Stimulated activated naive CD8-positive, alpha-beta T cell treated with anti-CD3 and anti-CD28 coated beads, Interleukin-15, Interleukin-2, amounts not matched to agents 100 ng/mL and 50 ng/mL, for 24 hours (primary cell): Measurements from ENCODE around the gene TTC7B.

Source experiments
- H3K27ac Mint-ChIP-seq: one replicate; pipeline ENCODE4 v1.8.0; 2021; ENCODE audit warnings: mild to moderate bottlenecking, mixed read lengths
- H3K27me3 Mint-ChIP-seq: one replicate; pipeline ENCODE4 v1.8.0; 2021; ENCODE audit warnings: mixed read lengths
- H3K36me3 Mint-ChIP-seq: one replicate; pipeline ENCODE4 v1.8.0; 2021; ENCODE audit warnings: low read depth, mixed read lengths
- H3K4me1 Mint-ChIP-seq: one replicate; pipeline ENCODE4 v1.8.0; 2021; ENCODE audit warnings: low read depth, mixed read lengths
- H3K4me3 Mint-ChIP-seq: one replicate; pipeline ENCODE4 v1.8.0; 2021; ENCODE audit warnings: mild to moderate bottlenecking, mixed read lengths
- H3K9me3 Mint-ChIP-seq: one replicate; pipeline ENCODE4 v1.8.0; 2021; ENCODE audit warnings: mixed read lengths

The TTC7B gene

GRCh38 chr14:90557516-90557915 is 258.7 kb downstream of the TTC7B start:
- no peaks in the 10 kb centered on the region for H3K36me3 Mint-ChIP-seq
- H3K9me3 Mint-ChIP-seq = no peaks in the 10 kb centered on the region
- no peak overlapping the region for H3K27ac Mint-ChIP-seq
- H3K4me3 Mint-ChIP-seq = no peak overlapping the region
- H3K27me3 Mint-ChIP-seq = no peaks in the 10 kb centered on the region
- no peaks in the 10 kb centered on the region for H3K4me1 Mint-ChIP-seq

GRCh38 chr14:90556666-90557450 is 259.4 kb downstream of the TTC7B start:
- Mint-ChIP-seq H3K4me3 (no peak overlapping the region), H3K27ac (no peak overlapping the region), H3K36me3 (no peaks in the 10 kb centered on the region), H3K9me3 (no peaks in the 10 kb centered on the region), H3K27me3 (no peaks in the 10 kb centered on the region), H3K4me1 (no peaks in the 10 kb centered on the region)

- Mint-ChIP-seq H3K27me3 (no peaks in the 10 kb centered on the region), H3K27ac (no peak overlapping the region), H3K4me3 (no peak overlapping the region), H3K9me3 (no peaks in the 10 kb centered on the region), H3K4me1 (no peaks in the 10 kb centered on the region), H3K36me3 (no peaks in the 10 kb centered on the region)
These were observed 260.2 kb downstream of the TTC7B start for GRCh38 chr14:90556012-90556477.

GRCh38 chr14:90555126-90556011 is 260.9 kb downstream of the TTC7B start:
- Mint-ChIP-seq H3K27me3 (no peaks in the 10 kb centered on the region), H3K9me3 (no peaks in the 10 kb centered on the region), H3K27ac (no peak overlapping the region), H3K4me1 (no peaks in the 10 kb centered on the region), H3K36me3 (no peaks in the 10 kb centered on the region), H3K4me3 (no peak overlapping the region)

- H3K27ac Mint-ChIP-seq = no peak overlapping the region
These were observed 261.9 kb downstream of the TTC7B start for GRCh38 chr14:90554341-90554740.

GRCh38 chr14:90553921-90554336 is 262.3 kb downstream of the TTC7B start:
- Mint-ChIP-seq H3K4me3 (no peak overlapping the region), H3K27ac (no peak overlapping the region), H3K4me1 (no peaks in the 10 kb centered on the region), H3K27me3 (no peaks in the 10 kb centered on the region), H3K9me3 (no peaks in the 10 kb centered on the region), H3K36me3 (no peaks in the 10 kb centered on the region)

More at GRCh38 chr14:90554341-90554740, 261.9 kb downstream of the TTC7B start:
- H3K36me3 Mint-ChIP-seq = no peaks in the 10 kb centered on the region
- no peaks in the 10 kb centered on the region for H3K9me3 Mint-ChIP-seq
- no peaks in the 10 kb centered on the region for H3K27me3 Mint-ChIP-seq
- no peak overlapping the region for H3K4me3 Mint-ChIP-seq
- H3K4me1 Mint-ChIP-seq = no peaks in the 10 kb centered on the region

GRCh38 chr14:90553298-90553920 is 262.8 kb downstream of the TTC7B start:
- H3K4me3 Mint-ChIP-seq = no peak overlapping the region
- no peak overlapping the region for H3K27ac Mint-ChIP-seq
- no peaks in the 10 kb centered on the region for H3K36me3 Mint-ChIP-seq
- H3K9me3 Mint-ChIP-seq = no peaks in the 10 kb centered on the region
- no peaks in the 10 kb centered on the region for H3K27me3 Mint-ChIP-seq
- H3K4me1 Mint-ChIP-seq = no peaks in the 10 kb centered on the region

GRCh38 chr14:90552465-90553297 is 263.5 kb downstream of the TTC7B start:
- no peaks in the 10 kb centered on the region for H3K27me3 Mint-ChIP-seq
- H3K4me1 Mint-ChIP-seq = no peaks in the 10 kb centered on the region
- H3K27ac Mint-ChIP-seq = no peak overlapping the region
- H3K9me3 Mint-ChIP-seq = no peaks in the 10 kb centered on the region
- H3K4me3 Mint-ChIP-seq = no peak overlapping the region
- no peaks in the 10 kb centered on the region for H3K36me3 Mint-ChIP-seq

- H3K9me3 Mint-ChIP-seq = no peaks in the 10 kb centered on the region
- H3K27me3 Mint-ChIP-seq = no peaks in the 10 kb centered on the region
- H3K36me3 Mint-ChIP-seq = no peaks in the 10 kb centered on the region
- no peak overlapping the region for H3K27ac Mint-ChIP-seq
- H3K4me1 Mint-ChIP-seq = no peaks in the 10 kb centered on the region
- no peak overlapping the region for H3K4me3 Mint-ChIP-seq
These were observed 264.3 kb downstream of the TTC7B start for GRCh38 chr14:90551733-90552464.

GRCh38 chr14:90551070-90551704 is 265.0 kb downstream of the TTC7B start:
- Mint-ChIP-seq H3K4me1 (no peaks in the 10 kb centered on the region), H3K27me3 (no peaks in the 10 kb centered on the region), H3K27ac (no peak overlapping the region), H3K9me3 (no peaks in the 10 kb centered on the region), H3K4me3 (no peak overlapping the region), H3K36me3 (no peaks in the 10 kb centered on the region)

GRCh38 chr14:90549794-90550641 is 266.2 kb downstream of the TTC7B start:
- no peaks in the 10 kb centered on the region for H3K27me3 Mint-ChIP-seq
- H3K27ac Mint-ChIP-seq = no peak overlapping the region
- no peaks in the 10 kb centered on the region for H3K36me3 Mint-ChIP-seq
- no peaks in the 10 kb centered on the region for H3K9me3 Mint-ChIP-seq
- H3K4me3 Mint-ChIP-seq = no peak overlapping the region
- H3K4me1 Mint-ChIP-seq = no peaks in the 10 kb centered on the region

GRCh38 chr14:90548455-90548854 is 267.8 kb downstream of the TTC7B start:
- H3K4me1 Mint-ChIP-seq = no peaks in the 10 kb centered on the region
- H3K4me3 Mint-ChIP-seq = no peak overlapping the region
- H3K27ac Mint-ChIP-seq = no peak overlapping the region
- no peaks in the 10 kb centered on the region for H3K36me3 Mint-ChIP-seq
- no peaks in the 10 kb centered on the region for H3K9me3 Mint-ChIP-seq
- no peaks in the 10 kb centered on the region for H3K27me3 Mint-ChIP-seq

GRCh38 chr14:90547968-90548367 is 268.3 kb downstream of the TTC7B start:
- H3K4me1 Mint-ChIP-seq = no peaks in the 10 kb centered on the region

More at GRCh38 chr14:90547968-90548367, 268.3 kb downstream of the TTC7B start:
- Mint-ChIP-seq H3K9me3 (no peaks in the 10 kb centered on the region), H3K27me3 (no peaks in the 10 kb centered on the region), H3K36me3 (no peaks in the 10 kb centered on the region), H3K27ac (no peak overlapping the region), H3K4me3 (no peak overlapping the region)
